Measurements from ENCODE around the gene SLC35A4.
"Not testable (repeated sequence)": the region's sequence is repeated elsewhere in the genome, so short reads cannot be mapped to it uniquely, and the experiment has no call there.

The SLC35A4 gene

DNA sequence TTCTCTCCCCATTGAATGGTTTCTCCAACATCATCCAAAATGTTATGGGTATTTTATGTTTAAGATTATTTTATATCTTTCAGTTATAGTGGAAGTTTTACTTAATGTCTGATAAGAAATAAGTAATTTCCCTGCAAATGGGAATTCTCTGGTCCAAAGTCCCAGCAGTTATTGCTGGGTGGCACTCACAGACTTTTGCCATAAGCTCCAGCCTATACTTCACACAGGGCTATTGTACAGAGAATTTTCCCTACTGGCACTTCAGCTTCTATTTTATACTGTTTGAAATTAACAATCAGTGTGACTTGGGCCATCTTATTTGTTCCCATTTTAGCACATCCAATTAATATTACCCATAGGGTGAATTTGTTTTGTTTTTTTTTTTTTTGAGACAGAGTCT, 35.5 kb downstream of the SLC35A4 start:
- DNase-seq (ENCODE audit: low spot score in 2 of 2) (no peak), ATAC-seq (replicated peaks; ENCODE audit: extremely low read depth, poor library complexity, severe bottlenecking) (no peak)
- Mint-ChIP-seq H3K9me3 (no peaks in the 10 kb centered on the region), H3K4me3 (no peak overlapping the region), H3K27ac (ENCODE audit: low read depth) (no peak overlapping the region), H3K4me1 (no peaks in the 10 kb centered on the region), H3K27me3 (no peaks in the 10 kb centered on the region), H3K36me3 (ENCODE audit: insufficient read depth) (no peaks in the 10 kb centered on the region)

DNA sequence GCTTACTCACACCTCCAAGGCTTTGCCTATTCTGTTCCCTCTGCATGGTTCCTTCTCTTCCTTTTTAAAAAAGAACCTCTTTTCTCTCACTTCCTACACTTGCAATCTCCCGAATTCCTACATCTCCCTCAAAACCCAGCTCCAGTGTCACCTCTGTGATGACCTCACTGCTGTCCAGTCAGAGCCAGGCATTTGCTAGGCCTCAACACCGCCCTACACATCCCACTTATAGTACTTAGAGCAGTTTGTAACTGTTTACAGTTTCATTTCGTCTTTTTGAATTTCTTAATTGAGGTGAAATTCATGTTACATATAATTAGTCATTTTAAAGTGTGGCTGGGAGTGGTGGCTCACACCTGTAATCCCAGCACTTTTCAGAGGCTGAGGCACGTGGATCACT, 37.5 kb downstream of the SLC35A4 start:
- Mint-ChIP-seq H3K9me3 (no peaks in the 10 kb centered on the region), H3K27ac (ENCODE audit: low read depth) (no peak overlapping the region), H3K36me3 (ENCODE audit: insufficient read depth) (no peaks in the 10 kb centered on the region), H3K4me1 (no peaks in the 10 kb centered on the region), H3K4me3 (no peak overlapping the region), H3K27me3 (no peaks in the 10 kb centered on the region)
- no peak for ATAC-seq (replicated peaks; ENCODE audit: extremely low read depth, poor library complexity, severe bottlenecking)
- DNase-seq (ENCODE audit: low spot score in 2 of 2), result no peak

DNA sequence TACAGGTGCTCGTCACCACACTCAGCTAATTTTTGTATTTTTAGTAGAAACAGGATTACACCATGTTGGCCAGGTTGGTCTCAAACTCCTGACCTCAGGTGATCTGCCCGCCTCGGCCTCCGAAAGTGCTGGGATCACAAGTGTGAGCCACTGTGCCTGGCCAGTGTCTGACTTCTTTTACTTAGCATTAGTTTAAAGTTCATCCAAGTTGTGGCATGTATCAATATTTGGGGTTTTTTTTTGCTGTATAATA, 38.7 kb downstream of the SLC35A4 start:
- not testable (repeated sequence) for H3K4me3 Mint-ChIP-seq; H3K36me3 Mint-ChIP-seq (ENCODE audit: insufficient read depth); H3K27ac Mint-ChIP-seq (ENCODE audit: low read depth); H3K9me3 Mint-ChIP-seq; H3K27me3 Mint-ChIP-seq; ATAC-seq (replicated peaks; ENCODE audit: extremely low read depth, poor library complexity, severe bottlenecking); H3K4me1 Mint-ChIP-seq; DNase-seq (ENCODE audit: low spot score in 2 of 2)

DNA sequence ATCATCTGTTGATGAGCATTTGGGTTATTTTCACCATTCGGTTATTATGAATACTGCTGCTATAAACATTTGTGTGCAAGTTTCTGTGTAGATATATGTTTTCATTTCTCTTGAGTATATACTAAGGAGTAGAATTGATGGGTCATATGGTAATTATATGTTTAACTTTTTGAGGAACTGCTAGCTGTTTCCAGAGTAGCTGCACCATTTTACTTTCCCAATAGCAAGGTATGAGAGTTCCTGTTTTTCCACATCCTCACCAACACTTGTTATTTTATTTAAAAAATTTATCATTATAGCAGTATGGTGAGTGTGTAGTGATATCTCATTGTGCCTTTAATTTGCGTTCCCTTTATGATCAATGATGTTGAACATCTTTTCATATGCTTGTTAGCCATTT, 39.1 kb downstream of the SLC35A4 start:
- ATAC-seq (replicated peaks; ENCODE audit: extremely low read depth, poor library complexity, severe bottlenecking) (no peak), DNase-seq (ENCODE audit: low spot score in 2 of 2) (no peak)
- Mint-ChIP-seq H3K4me1 (no peaks in the 10 kb centered on the region), H3K4me3 (no peak overlapping the region), H3K36me3 (ENCODE audit: insufficient read depth) (no peaks in the 10 kb centered on the region), H3K9me3 (no peaks in the 10 kb centered on the region), H3K27me3 (no peaks in the 10 kb centered on the region), H3K27ac (ENCODE audit: low read depth) (no peak overlapping the region)

DNA sequence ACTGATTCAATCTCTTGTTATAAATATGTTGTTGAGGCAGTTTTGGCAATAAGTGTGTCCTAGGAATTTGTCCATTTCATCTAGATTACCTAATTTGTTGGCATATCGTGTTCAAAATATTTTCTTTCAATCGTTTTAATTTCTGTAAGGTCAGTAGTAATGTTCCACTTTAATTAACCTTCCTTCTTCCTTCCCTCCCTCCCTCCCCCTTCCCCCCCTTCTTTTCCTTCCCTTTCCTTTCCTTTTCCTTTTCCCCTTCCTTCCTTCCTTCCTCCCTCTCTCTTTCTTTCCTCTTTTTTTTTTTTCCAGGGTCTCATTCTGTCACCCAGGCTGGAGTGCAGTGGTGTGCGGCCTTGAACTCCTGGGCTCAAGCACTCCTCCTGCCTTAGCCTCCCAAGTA, 41.3 kb downstream of the SLC35A4 start:
- no peaks in the 10 kb centered on the region for H3K4me1 Mint-ChIP-seq
- H3K27ac Mint-ChIP-seq (ENCODE audit: low read depth), result no peak overlapping the region
- no peaks in the 10 kb centered on the region for H3K36me3 Mint-ChIP-seq (ENCODE audit: insufficient read depth)
- peaks cover 3% of the 10 kb centered on the region for H3K27me3 Mint-ChIP-seq
- no peak overlapping the region for H3K4me3 Mint-ChIP-seq
- no peaks in the 10 kb centered on the region for H3K9me3 Mint-ChIP-seq
- ATAC-seq (replicated peaks; ENCODE audit: extremely low read depth, poor library complexity, severe bottlenecking) (no peak), DNase-seq (ENCODE audit: low spot score in 2 of 2) (no peak)

DNA sequence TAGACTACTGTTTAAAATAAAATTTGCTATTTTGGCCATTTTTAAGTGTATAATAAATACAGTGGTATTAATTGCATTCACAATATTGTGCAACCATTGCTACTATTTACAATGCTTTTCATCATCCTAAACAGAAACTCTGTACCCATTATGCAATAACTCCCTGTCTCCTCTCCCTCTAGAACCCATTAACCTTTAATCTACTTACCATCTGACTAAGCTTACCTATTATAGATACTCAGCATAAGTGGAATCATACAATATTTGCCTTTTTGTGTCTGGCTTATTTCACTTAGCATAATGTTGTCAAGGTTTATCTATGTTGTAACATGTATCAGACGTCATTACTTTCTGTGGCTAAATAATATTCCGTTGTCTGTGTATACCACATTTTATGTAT, 42.4 kb downstream of the SLC35A4 start:
- H3K36me3 Mint-ChIP-seq (ENCODE audit: insufficient read depth), result no peaks in the 10 kb centered on the region
- H3K27ac Mint-ChIP-seq (ENCODE audit: low read depth), result no peak overlapping the region
- H3K27me3 Mint-ChIP-seq, result peaks cover 14% of the 10 kb centered on the region
- no peaks in the 10 kb centered on the region for H3K4me1 Mint-ChIP-seq
- no peaks in the 10 kb centered on the region for H3K9me3 Mint-ChIP-seq
- ATAC-seq (replicated peaks; ENCODE audit: extremely low read depth, poor library complexity, severe bottlenecking), result no peak
- no peak for DNase-seq (ENCODE audit: low spot score in 2 of 2)
- H3K4me3 Mint-ChIP-seq, result no peak overlapping the region

DNA sequence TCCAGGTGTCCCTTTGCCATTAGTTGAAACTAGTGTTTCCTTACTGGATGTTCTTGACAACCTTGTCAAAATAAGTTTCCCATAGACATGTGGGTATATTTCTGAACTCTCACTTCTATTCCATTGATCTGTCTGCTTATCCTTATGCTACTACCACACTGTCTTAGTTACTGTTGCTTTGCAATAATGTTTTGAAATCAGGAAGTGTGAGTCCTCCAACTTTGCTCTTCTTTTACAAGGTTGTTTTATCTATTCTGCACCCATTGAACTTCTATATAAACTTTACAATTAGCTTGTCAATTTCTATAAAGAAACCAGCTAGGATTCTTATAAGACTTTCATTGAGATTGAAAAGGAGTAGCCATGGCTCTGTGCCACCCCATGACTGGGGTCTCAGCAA, 44.1 kb downstream of the SLC35A4 start:
- DNase-seq (ENCODE audit: low spot score in 2 of 2) (no peak), ATAC-seq (replicated peaks; ENCODE audit: extremely low read depth, poor library complexity, severe bottlenecking) (no peak)
- Mint-ChIP-seq H3K27ac (ENCODE audit: low read depth) (no peak overlapping the region), H3K9me3 (no peaks in the 10 kb centered on the region), H3K4me3 (no peak overlapping the region), H3K27me3 (peaks cover 31% of the 10 kb centered on the region), H3K4me1 (no peaks in the 10 kb centered on the region), H3K36me3 (ENCODE audit: insufficient read depth) (no peaks in the 10 kb centered on the region)

DNA sequence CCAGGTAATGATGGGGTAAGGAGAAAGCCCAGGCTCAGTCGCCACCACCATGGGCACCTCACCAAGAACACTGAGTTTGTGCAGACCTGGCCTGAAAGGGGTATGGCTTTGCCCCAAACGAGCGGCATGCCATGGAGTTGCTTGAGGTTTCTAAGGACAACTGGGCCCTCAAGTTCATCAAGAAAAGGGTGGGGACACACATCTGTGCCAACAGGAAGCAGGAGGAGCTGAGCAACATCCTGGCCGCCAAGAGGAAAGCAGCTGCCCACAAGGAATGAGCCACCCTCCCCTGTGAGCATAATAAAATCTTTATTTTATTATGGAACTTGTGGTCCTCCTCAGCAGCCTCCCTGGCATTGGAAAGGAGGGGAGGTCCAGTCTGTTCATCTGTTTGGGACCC, 44.5 kb downstream of the SLC35A4 start:
- peaks cover 34% of the 10 kb centered on the region for H3K27me3 Mint-ChIP-seq
- ATAC-seq (replicated peaks; ENCODE audit: extremely low read depth, poor library complexity, severe bottlenecking) (no peak), DNase-seq (ENCODE audit: low spot score in 2 of 2) (no peak)
- H3K27ac Mint-ChIP-seq (ENCODE audit: low read depth), result no peak overlapping the region
- H3K4me1 Mint-ChIP-seq, result no peaks in the 10 kb centered on the region
- H3K4me3 Mint-ChIP-seq, result no peak overlapping the region
- no peaks in the 10 kb centered on the region for H3K36me3 Mint-ChIP-seq (ENCODE audit: insufficient read depth)
- no peaks in the 10 kb centered on the region for H3K9me3 Mint-ChIP-seq

DNA sequence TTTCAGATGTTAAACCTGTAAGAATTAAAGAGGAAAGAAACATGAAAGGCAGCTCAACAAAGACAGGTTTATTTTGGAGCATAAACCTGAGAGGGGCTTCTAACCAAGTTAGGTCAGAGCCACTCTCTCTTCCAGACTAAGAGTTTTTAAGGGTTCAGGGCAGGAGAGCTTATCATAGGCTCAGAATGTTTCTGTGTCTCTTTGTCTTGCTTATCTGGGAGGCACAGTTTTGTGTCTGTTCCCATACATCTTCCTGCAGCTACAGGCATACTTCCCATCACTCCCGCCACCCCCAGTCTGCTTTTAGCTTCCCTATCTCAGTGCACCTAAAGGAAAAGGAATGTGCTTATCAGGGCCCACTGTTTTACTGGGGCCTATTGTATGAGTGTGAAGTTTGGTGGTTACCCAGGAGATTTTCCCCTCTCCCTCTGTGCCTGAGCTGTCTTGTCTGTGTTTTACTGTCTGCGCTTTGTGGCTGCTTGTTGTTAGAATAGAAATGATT, 46.4 kb downstream of the SLC35A4 start:
- Mint-ChIP-seq H3K4me3 (no peak overlapping the region), H3K27me3 (peaks cover 34% of the 10 kb centered on the region), H3K9me3 (no peaks in the 10 kb centered on the region), H3K27ac (ENCODE audit: low read depth) (no peak overlapping the region), H3K36me3 (ENCODE audit: insufficient read depth) (no peaks in the 10 kb centered on the region), H3K4me1 (no peaks in the 10 kb centered on the region)
- no peak for DNase-seq (ENCODE audit: low spot score in 2 of 2)
- no peak for ATAC-seq (replicated peaks; ENCODE audit: extremely low read depth, poor library complexity, severe bottlenecking)
